Skin epidermis (tissue), 12 donors: ENCODE data around the gene RSU1.

Experiments
- H3K27ac ChIP-seq, 21 experiments: fragments of 200-600 bp; sonication (generic) in 11 of 21; one replicate each; pipeline ENCODE4 v1.5.0; 2020; ENCODE audit warnings: mild to moderate bottlenecking in 3 of 21, inconsistent platforms in 2 of 21, moderate library complexity in 2 of 21
- H3K4me3 ChIP-seq, 7 experiments: fragments of 200-600 bp; sonication (generic) in 2 of 7; one replicate each; pipeline ENCODE4 v1.5.0; 2020; ENCODE audit warnings: inconsistent platforms in 2 of 7, mild to moderate bottlenecking in 2 of 7, moderate library complexity in 1 of 7

The RSU1 gene

DNA sequence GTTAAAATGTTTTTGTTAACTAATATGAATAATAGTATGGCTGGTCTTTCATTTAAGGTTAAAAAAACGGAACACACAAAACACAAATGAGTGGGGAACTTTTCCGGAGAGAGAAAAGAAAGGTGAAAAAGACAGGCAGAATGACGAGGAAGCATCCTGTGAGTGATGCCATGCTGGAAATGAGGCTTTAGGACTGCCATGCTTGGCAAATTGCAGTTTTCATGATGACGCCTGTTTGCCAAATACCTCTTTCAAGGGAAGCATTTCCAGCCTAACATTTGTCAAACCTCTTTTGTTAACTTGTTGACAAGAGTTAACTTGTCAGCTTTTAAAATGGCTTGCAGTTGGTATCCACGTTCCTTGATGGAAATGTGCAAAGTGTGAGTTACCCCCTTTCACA lies 127.5 kb downstream of the RSU1 start:
- Histone ChIP-seq H3K27ac (no peak overlapping the region), H3K4me3 (no peak overlapping the region)

DNA sequence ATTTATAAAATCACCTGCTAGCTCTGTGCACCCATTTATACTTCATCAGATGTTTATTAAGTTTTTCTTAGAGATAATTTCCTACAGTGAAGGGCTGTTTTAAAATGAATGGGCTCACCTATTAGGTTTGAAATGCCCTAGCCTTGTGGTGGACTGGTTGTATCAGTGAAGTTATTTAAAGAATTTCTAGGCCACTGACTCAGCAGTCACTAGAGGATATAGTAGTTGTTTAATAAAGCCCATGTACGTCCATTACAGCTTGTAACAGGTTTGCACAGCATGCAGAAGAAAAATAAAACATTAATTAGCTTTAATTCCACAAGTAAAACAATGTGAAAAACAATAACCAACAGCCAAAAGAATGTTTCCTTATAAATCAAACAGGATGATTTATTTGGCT lies 128.0 kb downstream of the RSU1 start:
- H3K27ac ChIP-seq: no peak overlapping the region
- H3K4me3 ChIP-seq: no peak overlapping the region

DNA sequence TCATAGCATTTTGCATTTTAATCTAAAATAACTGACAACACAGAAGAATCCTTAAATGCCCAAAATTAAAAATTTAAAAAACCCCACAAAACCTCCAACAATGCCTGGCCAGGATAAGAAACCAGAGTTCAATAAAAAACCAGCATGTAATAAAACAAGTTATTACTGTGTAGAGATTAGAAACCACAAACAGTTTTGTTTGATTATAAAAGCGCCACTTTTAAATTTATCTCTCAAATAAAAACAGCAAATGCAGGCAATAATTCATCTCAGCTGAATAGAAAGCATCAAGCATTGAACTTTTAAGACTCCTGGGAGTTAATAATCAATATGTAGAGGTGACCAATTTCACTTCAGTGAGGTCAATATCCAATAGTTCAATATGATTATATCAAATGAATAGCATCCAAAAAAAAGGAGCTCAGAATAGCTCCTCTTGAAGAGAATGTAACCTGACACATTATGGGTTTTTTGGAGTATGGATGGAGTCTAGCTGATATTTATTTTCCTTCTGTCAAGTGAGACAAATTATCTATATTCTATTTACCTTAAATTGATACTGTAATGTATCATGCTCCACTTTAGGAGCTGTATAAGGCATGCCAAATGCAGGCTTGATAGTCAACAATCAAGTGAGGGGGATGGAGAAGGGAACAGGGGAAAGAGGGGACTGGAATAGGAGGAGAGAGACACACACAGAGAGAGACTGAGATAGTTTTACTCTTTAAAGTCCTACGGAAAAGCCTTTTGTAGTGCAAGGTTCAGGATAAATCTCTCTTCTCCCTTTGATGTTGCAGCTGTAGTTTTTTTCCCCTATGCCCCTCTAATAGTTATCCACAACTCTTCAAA lies 130.9 kb downstream of the RSU1 start:
- Histone ChIP-seq H3K27ac (no peak overlapping the region), H3K4me3 (no peak overlapping the region)

DNA sequence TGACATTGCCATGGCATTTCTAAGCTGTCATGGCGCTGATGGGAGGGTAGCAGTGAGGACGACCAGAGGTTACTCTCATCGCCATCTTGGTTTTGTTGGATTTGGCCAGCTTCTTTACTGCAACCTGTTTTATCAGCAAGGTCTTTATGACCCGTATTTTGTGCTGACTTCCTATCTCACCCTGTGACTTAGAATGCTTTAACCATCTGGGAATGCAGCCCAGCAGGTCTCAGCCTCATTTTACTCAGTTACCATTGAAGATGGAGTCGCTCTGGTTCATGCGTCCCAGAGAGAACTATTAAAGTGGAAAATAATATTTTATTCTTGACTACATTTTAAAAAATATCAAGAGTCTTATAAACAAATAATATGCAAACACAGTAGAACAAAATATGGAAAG lies 131.7 kb downstream of the RSU1 start:
- no peak overlapping the region for H3K27ac ChIP-seq
- H3K4me3 ChIP-seq: no peak overlapping the region

DNA sequence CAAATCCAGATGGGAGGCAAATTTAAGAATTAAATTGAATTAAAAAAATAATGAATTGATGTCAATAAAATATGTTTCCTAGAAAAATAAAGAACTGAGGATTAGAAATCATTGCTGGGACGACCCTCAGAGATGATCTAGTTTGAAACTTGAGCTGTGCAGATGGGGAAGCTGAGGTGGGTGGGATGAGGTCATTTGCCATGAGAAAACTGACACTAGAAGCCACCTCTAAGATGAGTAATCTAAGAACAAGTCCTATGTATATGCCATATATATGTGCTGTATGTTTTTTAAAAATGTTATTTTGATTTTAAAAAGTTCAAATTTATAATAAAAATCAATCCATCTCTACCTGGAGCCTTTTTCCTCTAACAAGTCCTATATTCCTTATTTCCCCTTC lies 135.7 kb downstream of the RSU1 start:
- no peak overlapping the region for H3K27ac ChIP-seq
- H3K4me3 ChIP-seq: no peak overlapping the region

DNA sequence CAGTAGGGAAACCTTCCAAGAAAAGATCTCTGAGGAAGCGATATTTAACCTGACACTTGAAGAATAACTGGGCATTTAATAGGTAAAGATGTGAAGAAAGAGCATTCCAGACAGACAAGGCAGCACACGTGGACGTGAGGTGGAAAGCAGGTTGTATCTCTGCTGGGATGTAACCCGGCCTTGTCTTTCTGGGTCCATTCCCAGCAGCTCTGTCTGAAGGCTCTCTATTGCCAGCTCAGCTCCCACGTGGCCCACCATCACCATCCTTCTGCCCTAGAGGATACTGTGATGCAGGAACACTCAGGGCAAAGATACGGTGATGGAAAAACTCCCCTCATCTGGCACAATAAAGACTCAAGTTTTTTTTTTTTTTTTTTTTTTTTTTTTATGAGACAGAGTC lies 137.7 kb downstream of the RSU1 start:
- H3K27ac ChIP-seq: no peak overlapping the region

DNA sequence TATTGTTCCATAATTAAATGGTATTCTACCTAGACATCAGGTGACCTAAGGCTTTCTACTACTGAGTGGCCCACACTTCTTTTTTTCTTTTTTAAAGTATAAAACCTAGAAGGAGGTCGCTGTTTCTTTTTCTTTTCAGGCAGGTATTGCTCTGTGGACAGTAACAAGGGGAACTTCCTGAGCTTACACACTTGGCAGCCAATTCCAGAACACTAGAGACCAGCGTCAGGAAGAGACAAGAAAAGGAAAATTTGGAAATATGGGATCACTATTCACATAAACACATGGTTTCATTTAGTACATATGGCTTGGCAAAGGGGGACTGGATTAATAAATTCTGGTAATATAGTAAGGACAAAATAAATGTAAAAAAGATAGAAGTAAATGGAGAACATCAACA lies 141.9 kb downstream of the RSU1 start:
- Histone ChIP-seq H3K27ac (no peak overlapping the region), H3K4me3 (no peak overlapping the region)

More for the DNA sequence above, 137.7 kb downstream of the RSU1 start:
- H3K4me3 ChIP-seq: no peak overlapping the region

DNA sequence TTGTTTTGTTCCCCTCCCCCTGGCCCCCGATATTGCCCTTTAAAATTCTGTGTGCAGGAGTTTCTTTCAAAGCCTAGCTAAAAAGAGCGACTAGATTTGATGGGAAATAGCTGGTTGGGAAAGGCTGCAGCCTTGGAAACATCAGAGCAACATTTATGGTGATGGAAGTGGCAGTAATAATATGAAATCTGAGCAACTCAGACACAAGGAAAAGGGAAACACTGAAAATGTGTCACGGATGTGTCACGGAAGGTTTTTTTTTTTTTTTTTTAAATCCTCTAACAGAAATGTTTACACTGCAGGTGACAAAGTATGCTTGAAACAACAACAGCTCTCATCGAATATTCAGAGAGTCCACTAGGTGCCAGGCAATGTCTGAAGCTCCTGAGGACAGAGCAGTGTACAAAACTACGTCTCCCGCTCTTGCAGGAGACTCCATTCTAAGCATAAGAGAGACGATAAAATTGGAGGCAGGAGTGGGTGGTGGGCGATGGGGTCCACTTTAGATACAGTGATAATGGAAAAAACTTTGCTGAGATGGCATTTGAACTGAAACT lies 143.0 kb downstream of the RSU1 start:
- Histone ChIP-seq H3K27ac (no peak overlapping the region), H3K4me3 (no peak overlapping the region)

DNA sequence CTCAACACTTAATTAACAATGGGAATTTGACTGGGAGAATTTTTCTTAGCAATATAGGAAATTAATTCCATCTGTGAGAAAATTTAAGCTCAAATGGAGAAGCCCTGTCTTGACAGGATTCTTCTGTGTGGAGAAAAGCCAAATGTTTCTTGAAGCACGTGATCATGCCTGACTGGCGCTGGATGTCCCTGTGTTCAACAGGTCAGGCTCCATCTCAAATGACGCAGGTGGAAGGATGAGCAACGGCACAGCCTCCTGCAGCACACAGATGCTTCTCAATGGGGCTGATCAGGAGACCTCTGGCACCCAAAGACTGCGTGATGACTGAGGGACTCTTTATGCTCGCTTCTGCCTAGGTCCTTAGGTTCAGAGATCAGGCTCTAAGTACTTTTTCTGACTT lies 143.8 kb downstream of the RSU1 start:
- no peak overlapping the region for H3K27ac ChIP-seq
- H3K4me3 ChIP-seq: no peak overlapping the region

DNA sequence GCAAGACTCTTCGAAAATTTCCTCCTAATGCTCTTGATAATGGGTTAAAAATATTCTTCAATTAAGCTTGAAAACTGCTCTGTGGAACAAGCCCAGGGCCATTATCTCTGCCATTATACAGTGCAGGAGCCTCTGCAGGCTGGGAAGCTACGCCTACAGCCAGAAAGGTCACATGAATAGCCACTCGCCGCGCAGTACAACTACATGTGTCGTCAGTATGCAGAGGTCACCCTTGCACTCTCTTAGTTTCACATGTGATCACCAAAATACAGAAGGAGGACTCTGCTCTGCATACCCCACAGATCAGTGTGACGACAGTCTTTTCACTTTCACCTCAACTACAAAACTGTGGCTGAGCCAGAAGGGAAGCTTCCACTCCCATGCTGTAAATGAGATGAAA lies 153.8 kb downstream of the RSU1 start:
- H3K27ac ChIP-seq: no peak overlapping the region
- no peak overlapping the region for H3K4me3 ChIP-seq

DNA sequence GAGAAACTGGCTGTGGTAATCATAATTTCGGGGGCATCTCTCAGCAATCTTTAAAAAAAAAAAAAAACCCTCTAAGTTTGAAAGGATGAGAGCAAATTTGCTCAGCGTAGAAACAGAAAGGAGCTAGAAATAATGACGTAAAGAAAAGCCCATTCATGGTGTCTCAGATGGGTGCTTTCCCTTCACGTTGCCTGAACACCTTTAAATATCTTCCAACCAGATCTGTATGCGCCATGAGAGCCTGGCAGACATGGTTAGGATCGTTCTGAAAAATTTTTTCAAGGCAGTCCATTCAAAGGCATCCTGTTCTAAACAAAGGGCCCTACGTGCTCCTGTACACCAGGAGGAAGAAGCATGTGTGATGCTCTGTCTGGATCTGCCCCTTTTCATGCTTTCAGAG lies 154.3 kb downstream of the RSU1 start:
- no peak overlapping the region for H3K27ac ChIP-seq
- no peak overlapping the region for H3K4me3 ChIP-seq

DNA sequence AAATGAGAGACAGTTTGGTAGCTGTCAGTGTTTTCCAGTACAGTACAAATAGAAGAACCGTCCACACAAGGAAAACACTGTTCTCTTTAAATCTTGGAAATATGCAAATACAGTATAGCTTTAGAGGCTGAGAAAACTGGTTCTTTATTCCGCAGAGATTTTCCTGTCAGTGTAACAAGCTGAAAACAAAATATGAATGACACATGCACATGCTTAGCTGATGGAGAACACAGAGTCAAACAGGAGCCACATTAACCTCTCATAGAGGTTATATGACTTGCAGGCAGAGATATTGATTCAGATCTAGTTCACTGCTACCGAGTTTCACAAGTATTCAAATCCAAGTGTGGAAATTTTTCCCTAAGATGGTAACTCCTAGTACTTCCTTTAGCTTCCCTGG lies 160.3 kb downstream of the RSU1 start:
- no peak overlapping the region for H3K27ac ChIP-seq

DNA sequence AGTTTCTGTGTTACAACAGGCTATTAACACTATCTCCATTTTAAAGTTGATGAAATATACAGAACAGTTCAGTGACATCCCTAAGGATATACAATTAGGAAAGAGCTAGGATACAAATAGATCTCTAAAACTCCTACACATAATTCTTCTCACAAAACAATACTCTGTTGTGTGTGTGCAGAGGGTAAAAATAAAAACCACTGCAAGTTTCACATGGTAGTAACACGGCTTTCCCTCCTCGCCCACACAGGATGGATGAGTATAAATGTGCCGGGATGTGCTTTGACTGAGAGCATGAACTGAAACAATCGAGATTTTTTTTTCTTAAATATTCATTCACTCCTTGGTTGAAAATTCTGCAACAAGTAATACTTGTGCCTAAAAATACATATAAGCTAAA lies 164.0 kb downstream of the RSU1 start:
- Histone ChIP-seq H3K27ac (no peak overlapping the region), H3K4me3 (no peak overlapping the region)

More for the DNA sequence above, 160.3 kb downstream of the RSU1 start:
- no peak overlapping the region for H3K4me3 ChIP-seq

DNA sequence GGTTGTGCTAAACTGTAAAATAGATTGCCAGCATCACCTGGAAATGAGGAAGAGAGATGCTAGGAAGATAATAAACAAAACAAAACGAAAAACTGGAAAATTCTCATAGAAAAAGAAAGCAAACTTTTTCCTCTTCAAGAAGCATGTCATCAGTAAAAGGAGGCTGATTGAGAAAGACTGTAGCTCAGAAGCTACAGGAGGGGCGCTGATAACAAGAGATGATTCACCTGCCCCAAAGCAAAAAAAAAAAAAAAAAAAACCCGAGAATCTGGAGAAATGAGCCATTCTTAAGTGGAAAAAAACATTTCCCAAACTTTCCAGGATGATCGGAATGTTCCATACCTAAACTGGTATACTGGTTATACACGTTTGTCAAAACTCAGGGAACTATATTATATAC lies 165.1 kb downstream of the RSU1 start:
- Histone ChIP-seq H3K4me3 (no peak overlapping the region), H3K27ac (no peak overlapping the region)

DNA sequence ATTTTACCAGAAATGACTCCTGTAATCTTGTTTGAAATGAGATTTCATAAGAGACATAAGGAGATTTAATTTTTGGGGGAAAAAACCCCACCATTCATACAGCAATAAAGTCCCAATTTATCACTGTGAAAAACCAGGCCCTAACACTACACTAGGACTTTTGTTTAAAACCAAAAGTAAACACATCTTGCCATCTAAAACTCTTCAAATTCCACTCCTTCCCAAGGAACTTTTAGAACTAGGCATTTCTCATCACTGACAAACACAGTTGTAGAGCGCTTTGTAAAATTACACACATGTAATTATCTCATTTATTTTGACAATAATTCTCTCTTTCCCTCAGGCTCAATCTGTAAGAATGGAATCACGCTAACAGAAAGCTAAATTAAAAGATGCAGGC lies 167.5 kb downstream of the RSU1 start:
- Histone ChIP-seq H3K27ac (no peak overlapping the region), H3K4me3 (no peak overlapping the region)

DNA sequence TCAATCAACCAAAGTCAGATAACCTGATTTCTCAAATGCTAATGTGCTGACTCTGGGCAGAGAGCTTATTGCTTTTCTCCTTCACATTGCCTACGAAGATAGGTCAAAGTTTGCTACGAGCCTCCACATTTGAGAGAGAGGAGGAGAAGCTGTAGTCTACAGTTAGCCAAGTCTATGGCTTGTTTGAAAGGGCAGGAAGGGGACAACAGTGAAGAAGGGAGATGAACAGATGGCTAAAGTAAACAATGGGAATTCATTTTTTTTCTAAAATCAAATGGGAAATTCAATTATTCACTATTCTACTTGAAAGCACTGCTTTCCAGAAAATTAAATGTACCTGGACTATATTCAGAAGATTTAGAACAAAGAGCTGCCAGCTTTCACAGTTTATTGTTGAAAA lies 168.9 kb downstream of the RSU1 start:
- Histone ChIP-seq H3K27ac (no peak overlapping the region), H3K4me3 (no peak overlapping the region)

DNA sequence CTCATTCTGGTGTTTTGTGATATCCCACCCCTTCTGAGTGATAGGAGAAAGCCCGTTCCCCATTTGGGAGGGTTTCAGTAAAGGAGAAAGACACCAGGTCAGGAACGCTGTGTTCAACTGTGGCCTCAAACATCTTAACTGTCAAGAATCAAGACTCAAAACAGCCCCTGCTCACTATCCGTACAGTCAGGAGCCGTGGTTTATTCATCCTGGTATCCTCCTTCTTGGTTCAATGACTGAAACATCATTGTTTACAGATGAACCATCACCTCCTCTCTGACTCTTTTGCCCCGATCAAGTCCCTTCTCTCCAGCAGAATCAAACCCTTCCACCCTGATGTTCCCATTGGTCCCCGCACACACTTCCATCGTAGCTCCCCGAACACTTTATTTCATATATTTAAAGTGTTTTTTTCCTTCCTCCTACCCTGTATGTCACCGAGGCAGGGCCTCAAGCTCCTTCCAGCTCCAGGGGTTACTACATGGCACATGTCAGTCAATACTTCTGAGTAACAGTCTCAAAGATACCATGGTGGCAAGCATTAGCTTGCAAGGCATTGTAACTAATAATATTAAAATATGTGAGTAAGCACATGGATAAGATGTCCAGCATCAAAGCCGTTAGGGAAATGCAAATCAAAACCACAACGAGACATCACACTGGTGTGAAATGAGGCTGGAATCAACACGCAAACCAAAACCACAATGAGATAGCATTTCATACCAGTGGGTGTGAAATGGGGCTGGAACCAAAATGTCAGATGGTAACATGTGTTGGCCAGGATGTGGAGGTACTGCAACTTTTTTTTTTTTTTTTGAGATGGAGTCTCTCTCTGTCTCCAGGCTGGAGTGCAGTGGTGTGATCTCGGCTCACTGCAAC lies 170.8 kb downstream of the RSU1 start:
- no peak overlapping the region for H3K27ac ChIP-seq
- H3K4me3 ChIP-seq: no peak overlapping the region

DNA sequence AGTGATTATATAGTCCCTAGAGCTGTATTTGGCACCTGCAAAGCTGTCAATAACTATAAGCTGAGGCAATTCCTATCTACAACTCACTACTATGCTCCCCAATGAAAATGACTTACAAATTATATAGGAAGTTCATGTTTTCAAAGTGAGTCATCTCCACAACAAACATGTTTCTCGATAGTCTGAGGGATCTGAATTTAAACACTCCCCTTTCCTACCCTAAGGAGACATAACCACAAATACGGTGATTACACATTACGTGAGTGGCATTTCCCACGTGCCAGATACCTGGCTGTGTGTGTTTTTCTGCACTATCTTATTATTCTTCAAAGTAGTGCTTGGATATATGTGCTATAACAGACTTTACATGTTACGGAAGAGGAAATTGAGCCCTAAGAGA lies 173.1 kb downstream of the RSU1 start:
- H3K27ac ChIP-seq: no peak overlapping the region
- no peak overlapping the region for H3K4me3 ChIP-seq

DNA sequence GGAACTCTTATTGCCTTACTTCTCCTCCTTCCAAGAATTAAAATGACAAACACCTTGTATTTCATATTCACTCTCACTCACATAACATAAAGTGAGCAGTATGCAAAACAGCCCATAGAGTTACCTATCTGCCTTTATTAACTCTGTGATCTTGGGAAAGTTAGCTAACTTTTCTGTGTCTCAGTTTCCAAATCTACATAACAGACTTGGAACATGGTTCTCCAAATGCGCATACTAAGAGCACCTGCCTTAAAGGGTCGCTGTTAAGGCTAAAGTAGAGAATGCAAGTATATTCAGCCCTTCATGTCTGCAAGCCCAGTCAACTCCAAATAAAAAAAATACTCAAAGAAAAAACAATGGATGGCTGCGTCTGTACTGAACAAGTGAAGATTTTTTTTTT lies 173.7 kb downstream of the RSU1 start:
- H3K4me3 ChIP-seq: no peak overlapping the region
- no peak overlapping the region for H3K27ac ChIP-seq

DNA sequence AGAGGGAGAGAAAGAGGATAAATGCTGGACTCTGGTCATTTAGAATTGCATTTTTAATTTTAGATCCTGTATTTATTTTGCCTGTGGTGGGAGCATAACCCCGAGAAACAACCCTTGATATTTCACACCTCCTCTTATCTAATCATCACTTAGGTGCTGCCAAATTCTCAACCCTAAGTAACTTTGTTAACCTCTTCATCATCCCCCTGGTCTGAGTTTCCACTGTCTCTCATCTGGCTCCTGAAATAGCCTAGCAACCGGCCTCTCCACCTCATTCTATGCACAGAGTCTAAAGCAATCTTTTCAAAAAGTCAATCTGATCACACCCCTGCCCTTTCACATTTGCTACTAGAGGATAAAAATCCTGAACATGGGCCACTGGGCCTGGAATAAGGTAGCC lies 177.1 kb downstream of the RSU1 start:
- H3K27ac ChIP-seq: no peak overlapping the region

DNA sequence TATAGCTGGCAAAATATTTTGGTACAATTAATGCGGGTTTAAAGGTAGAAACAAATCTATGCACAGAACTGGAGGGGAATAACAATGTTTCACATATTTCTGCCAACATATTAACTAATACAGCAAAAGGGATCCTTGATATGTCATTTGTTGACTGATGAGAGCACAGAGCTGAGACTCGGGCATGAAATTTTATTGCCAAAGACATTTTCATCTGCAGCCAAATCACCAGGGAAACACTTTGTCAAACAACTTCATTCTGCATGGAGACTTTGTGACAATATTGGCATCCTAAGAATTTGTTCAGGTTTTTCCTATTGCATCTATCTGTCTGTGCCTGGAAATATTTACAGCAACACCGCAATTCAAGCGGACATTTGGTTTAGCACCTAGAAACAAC lies 177.8 kb downstream of the RSU1 start:
- Histone ChIP-seq H3K4me3 (no peak overlapping the region), H3K27ac (no peak overlapping the region)

More for the DNA sequence above, 177.1 kb downstream of the RSU1 start:
- H3K4me3 ChIP-seq: no peak overlapping the region
